SK-N-SH (cell line): ENCODE data around the gene TFF1. TPM values are rescaled to one million over a fixed set of nuclear protein-coding genes. Genes with fewer than 3 reads are reported as not detected.

Experiments used
- CTCF ChIA-PET: fragments of 300-600, 350-600 bp; formaldehyde crosslinking; extraction: SDS; loops from one replicate; lab custom pipeline; 2021; lab: Yijun Ruan, JAX
- POLR2A ChIA-PET: fragments of 350-600 bp; sonication (Branson Sonifier 250); formaldehyde crosslinking; extraction: SDS; loops from one replicate; lab custom pipeline; 2020; ENCODE audit warnings: antibody characterized with exemption, inconsistent platforms; lab: Yijun Ruan, JAX
- DNase-seq: peaks from one replicate; pipeline ENCODE4 v3.0.0; 2012
- H2AFZ ChIP-seq: fragments of 200-600 bp; sonication (generic); 2 replicates; pipeline ENCODE4 v1.8.1; 2016; ENCODE audit warnings: antibody characterized with exemption, mild to moderate bottlenecking, low read depth
- H3F3A ChIP-seq: fragments of 200-600 bp; sonication (generic); replicated peaks from 2 replicates; pipeline ENCODE3; 2016; ENCODE audit warnings: antibody characterized with exemption, mild to moderate bottlenecking; ENCODE audit not compliant: insufficient read depth
- H3K27ac ChIP-seq, 2 experiments: fragments of 200-500 bp in 1 of 2; fragments of 200-600 bp in 1 of 2; sonication (Bioruptor generic) in 1 of 2; sonication (generic), shearing (Covaris generic) in 1 of 2; 2 replicates each; pipeline versions ENCODE4 v1.5.1 to v1.6.1; 2014 to 2016; ENCODE audit warnings: low read depth in 2 of 2, inconsistent platforms in 1 of 2, low read length in 1 of 2, mild to moderate bottlenecking in 1 of 2, mixed read lengths in 1 of 2
- H3K27me3 ChIP-seq: fragments of 200-600 bp; sonication (generic), shearing (Covaris generic); 2 replicates; pipeline ENCODE4 v1.6.1; 2016; ENCODE audit warnings: mixed run types; ENCODE audit not compliant: insufficient read depth
- H3K36me3 ChIP-seq, 2 experiments: fragments of 200-500 bp in 1 of 2; fragments of 200-600 bp in 1 of 2; sonication (Bioruptor generic) in 1 of 2; sonication (generic) in 1 of 2; replicated peaks in 1 of 2; 2 replicates each; pipeline versions ENCODE3 to v1.5.1; 2014 to 2016; ENCODE audit warnings: low read length in 1 of 2, mild to moderate bottlenecking in 1 of 2; ENCODE audit not compliant: insufficient read depth in 2 of 2, control insufficient read depth in 1 of 2
- H3K4me1 ChIP-seq, 2 experiments: fragments of 200-500 bp in 1 of 2; fragments of 200-600 bp in 1 of 2; sonication (Bioruptor generic) in 1 of 2; sonication (generic), shearing (Covaris generic) in 1 of 2; 2 replicates each; pipeline versions ENCODE4 v1.5.1 to v1.6.1; 2014 to 2016; ENCODE audit warnings: low read depth in 1 of 2, low read length in 1 of 2, mixed run types in 1 of 2; ENCODE audit not compliant: insufficient read depth in 2 of 2, control insufficient read depth in 1 of 2
- H3K4me2 ChIP-seq: fragments of 200-600 bp; sonication (generic), shearing (Covaris generic); 2 replicates; pipeline ENCODE4 v1.6.1; 2017; ENCODE audit warnings: mixed run types
- H3K4me3 ChIP-seq, 2 experiments: fragments of 200-500 bp in 1 of 2; fragments of 200-600 bp in 1 of 2; sonication (Bioruptor generic) in 1 of 2; sonication (generic), shearing (Covaris generic) in 1 of 2; 2 replicates each; pipeline versions ENCODE4 v1.5.1 to v1.8.1; 2014 to 2016; ENCODE audit warnings: low read depth in 2 of 2, inconsistent platforms in 1 of 2, low read length in 1 of 2, mild to moderate bottlenecking in 1 of 2, mixed read lengths in 1 of 2, moderate library complexity in 1 of 2
- H3K79me2 ChIP-seq: fragments of 200-600 bp; sonication (generic); 2 replicates; pipeline ENCODE4 v1.8.1; 2017; ENCODE audit warnings: mild to moderate bottlenecking; ENCODE audit not compliant: insufficient read depth
- H3K9ac ChIP-seq: fragments of 200-600 bp; sonication (generic); 2 replicates; pipeline ENCODE4 v1.6.1; 2017; ENCODE audit warnings: mixed run types
- H3K9me2 ChIP-seq: fragments of 200-600 bp; sonication (generic); 2 replicates; pipeline ENCODE4 v1.6.1; 2017; ENCODE audit warnings: mixed run types
- H3K9me3 ChIP-seq: fragments of 200-600 bp; sonication (generic); 2 replicates; pipeline ENCODE4 v1.6.1; 2017; ENCODE audit warnings: mixed run types, mild to moderate bottlenecking, moderate library complexity
- H4K20me1 ChIP-seq: fragments of 200-600 bp; sonication (generic); 2 replicates; pipeline ENCODE4 v1.6.1; 2017; ENCODE audit warnings: mild to moderate bottlenecking, mixed run types; ENCODE audit not compliant: insufficient read depth
- ELF1 ChIP-seq: IDR thresholded peaks from 2 replicates; pipeline ENCODE4 v1.4.0; 2012
- MEF2A ChIP-seq: IDR thresholded peaks from 2 replicates; pipeline ENCODE4 v1.4.0; 2012; ENCODE audit warnings: low read depth, borderline replicate concordance
- NFIC ChIP-seq: IDR thresholded peaks from 2 replicates; pipeline ENCODE4 v1.4.0; 2012; ENCODE audit warnings: borderline replicate concordance
- NRF1 ChIP-seq: IDR thresholded peaks from 2 replicates; pipeline ENCODE4 v1.6.1; 2012; ENCODE audit warnings: low read depth, mild to moderate bottlenecking, low read length
- RAD21 ChIP-seq: IDR thresholded peaks from 2 replicates; pipeline ENCODE4 v1.6.1; 2012; ENCODE audit warnings: mild to moderate bottlenecking, low read length
- RFX5 ChIP-seq: IDR thresholded peaks from 2 replicates; pipeline ENCODE4 v1.6.1; 2012; ENCODE audit warnings: mild to moderate bottlenecking, improper control_type of control experiment, low read length
- SIN3A ChIP-seq: IDR thresholded peaks from 2 replicates; pipeline ENCODE4 v1.6.1; 2012; ENCODE audit warnings: low read depth, mild to moderate bottlenecking, low read length, moderate library complexity, borderline replicate concordance
- TEAD4 ChIP-seq: IDR thresholded peaks from 2 replicates; pipeline ENCODE4 v1.4.0; 2012; ENCODE audit warnings: mild to moderate bottlenecking, borderline replicate concordance; ENCODE audit not compliant: insufficient read depth
- WGBS: methylation state at CpG from one replicate; pipeline ENCODE4 v1.1.6; 2017; ENCODE audit warnings: low lambda C conversion rate; 5-methylcytosine and 5-hydroxymethylcytosine counted together
- polyA plus RNA-seq, 3 experiments: library from polyadenylated mRNA; depleted of rRNA; stranded (reverse); fragments of >200 nt; gene quantifications; 2 replicates each; pipeline ENCODE4 v1.2.3, GENCODE V29; 2012
- TF ChIP-seq, protein P1 (sequence below): fragments of 150-350 bp; IDR thresholded peaks from 2 replicates; pipeline ENCODE4 v1.6.1; 2016; ENCODE audit warnings: mild to moderate bottlenecking, low read depth, low read length
- TF ChIP-seq, protein P2 (sequence below): IDR thresholded peaks from 2 replicates; pipeline ENCODE4 v1.4.0; 2012; ENCODE audit warnings: low read depth, borderline replicate concordance
- TF ChIP-seq, protein P3 (sequence below): IDR thresholded peaks from 2 replicates; pipeline ENCODE4 v1.6.1; 2012; ENCODE audit warnings: mild to moderate bottlenecking, low read depth, low read length, moderate library complexity

TFF1 gene
- polyA plus RNA-seq, 1 of the 3 experiments (the other 2 are of a cell fraction): not detected

DNA sequence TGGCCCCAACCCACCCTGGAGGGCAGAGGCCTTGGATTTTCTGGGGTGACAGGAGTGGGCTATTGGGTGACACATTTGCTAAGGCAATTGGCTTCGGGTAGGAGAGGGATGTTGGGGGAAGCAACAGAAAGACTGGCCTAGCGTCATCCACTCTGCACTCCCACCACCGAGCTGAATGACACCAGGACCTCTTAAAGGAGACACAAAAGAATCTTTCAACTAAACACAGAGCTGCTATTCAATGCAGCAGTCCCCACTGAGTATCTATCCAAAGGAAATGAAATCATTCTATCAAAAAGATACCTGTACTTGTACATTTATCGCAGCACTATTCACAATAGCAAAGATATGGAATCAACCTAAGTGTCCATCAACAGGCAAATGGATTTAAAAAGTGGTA is 21.7 kb downstream of the TFF1 start (continued):
- TF ChIP-seq, protein P1, sequence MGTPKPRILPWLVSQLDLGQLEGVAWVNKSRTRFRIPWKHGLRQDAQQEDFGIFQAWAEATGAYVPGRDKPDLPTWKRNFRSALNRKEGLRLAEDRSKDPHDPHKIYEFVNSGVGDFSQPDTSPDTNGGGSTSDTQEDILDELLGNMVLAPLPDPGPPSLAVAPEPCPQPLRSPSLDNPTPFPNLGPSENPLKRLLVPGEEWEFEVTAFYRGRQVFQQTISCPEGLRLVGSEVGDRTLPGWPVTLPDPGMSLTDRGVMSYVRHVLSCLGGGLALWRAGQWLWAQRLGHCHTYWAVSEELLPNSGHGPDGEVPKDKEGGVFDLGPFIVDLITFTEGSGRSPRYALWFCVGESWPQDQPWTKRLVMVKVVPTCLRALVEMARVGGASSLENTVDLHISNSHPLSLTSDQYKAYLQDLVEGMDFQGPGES: no peak
- TF ChIP-seq NRF1 (no peak), RFX5 (no peak), TEAD4 (no peak), NFIC (no peak), ELF1 (no peak)
- TF ChIP-seq, protein P2, sequence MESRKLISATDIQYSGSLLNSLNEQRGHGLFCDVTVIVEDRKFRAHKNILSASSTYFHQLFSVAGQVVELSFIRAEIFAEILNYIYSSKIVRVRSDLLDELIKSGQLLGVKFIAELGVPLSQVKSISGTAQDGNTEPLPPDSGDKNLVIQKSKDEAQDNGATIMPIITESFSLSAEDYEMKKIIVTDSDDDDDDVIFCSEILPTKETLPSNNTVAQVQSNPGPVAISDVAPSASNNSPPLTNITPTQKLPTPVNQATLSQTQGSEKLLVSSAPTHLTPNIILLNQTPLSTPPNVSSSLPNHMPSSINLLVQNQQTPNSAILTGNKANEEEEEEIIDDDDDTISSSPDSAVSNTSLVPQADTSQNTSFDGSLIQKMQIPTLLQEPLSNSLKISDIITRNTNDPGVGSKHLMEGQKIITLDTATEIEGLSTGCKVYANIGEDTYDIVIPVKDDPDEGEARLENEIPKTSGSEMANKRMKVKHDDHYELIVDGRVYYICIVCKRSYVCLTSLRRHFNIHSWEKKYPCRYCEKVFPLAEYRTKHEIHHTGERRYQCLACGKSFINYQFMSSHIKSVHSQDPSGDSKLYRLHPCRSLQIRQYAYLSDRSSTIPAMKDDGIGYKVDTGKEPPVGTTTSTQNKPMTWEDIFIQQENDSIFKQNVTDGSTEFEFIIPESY: no peak

DNA sequence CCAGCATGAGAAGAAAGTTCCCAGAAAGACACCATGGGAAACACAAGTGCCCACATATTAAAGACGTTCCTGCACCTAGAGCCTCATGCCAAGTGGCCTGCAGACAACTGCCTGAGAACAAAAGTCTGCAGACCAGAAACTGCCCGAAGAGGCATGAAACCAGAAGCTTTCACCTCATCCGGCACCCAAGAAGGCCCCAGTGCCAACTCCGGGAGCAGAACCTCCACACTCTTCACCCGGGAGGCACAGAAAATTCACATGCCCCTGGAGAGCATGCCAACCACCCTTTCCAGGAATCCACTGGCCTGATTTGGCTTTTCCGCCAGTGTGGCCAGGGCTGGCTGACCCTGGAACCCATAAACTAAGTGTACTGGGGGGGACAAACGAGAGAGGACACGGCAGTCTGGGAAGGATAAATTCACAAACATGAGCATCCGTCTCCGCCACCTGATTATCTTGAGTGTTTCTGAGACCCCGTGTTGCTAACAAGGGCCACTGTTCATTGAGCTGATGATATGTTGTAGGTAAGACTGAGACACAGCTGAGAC is 22.3 kb downstream of the TFF1 start:
- TF ChIP-seq MEF2A (no peak), NFIC (no peak), RAD21 (no peak), SIN3A (no peak)
- TF ChIP-seq, protein P1: no peak
- TF ChIP-seq, protein P3, sequence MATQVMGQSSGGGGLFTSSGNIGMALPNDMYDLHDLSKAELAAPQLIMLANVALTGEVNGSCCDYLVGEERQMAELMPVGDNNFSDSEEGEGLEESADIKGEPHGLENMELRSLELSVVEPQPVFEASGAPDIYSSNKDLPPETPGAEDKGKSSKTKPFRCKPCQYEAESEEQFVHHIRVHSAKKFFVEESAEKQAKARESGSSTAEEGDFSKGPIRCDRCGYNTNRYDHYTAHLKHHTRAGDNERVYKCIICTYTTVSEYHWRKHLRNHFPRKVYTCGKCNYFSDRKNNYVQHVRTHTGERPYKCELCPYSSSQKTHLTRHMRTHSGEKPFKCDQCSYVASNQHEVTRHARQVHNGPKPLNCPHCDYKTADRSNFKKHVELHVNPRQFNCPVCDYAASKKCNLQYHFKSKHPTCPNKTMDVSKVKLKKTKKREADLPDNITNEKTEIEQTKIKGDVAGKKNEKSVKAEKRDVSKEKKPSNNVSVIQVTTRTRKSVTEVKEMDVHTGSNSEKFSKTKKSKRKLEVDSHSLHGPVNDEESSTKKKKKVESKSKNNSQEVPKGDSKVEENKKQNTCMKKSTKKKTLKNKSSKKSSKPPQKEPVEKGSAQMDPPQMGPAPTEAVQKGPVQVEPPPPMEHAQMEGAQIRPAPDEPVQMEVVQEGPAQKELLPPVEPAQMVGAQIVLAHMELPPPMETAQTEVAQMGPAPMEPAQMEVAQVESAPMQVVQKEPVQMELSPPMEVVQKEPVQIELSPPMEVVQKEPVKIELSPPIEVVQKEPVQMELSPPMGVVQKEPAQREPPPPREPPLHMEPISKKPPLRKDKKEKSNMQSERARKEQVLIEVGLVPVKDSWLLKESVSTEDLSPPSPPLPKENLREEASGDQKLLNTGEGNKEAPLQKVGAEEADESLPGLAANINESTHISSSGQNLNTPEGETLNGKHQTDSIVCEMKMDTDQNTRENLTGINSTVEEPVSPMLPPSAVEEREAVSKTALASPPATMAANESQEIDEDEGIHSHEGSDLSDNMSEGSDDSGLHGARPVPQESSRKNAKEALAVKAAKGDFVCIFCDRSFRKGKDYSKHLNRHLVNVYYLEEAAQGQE: no peak
- TF ChIP-seq, all 33 proteins: peak for 0
- Histone ChIP-seq H3K79me2 (no peaks in the 10 kb centered on the region), H3F3A (no peaks in the 10 kb centered on the region), H3K27ac (no peak overlapping the region), H3K4me2 (no peak overlapping the region), H4K20me1 (no peaks in the 10 kb centered on the region), H3K36me3 (no peaks in the 10 kb centered on the region), H3K27me3 (no peaks in the 10 kb centered on the region), H3K4me1 (no peaks in the 10 kb centered on the region), H3K9me2 (no peaks in the 10 kb centered on the region), H2AFZ (no peak overlapping the region), H3K4me3 (no peak overlapping the region), H3K9ac (no peak overlapping the region), H3K9me3 (no peaks in the 10 kb centered on the region)
- 66% methylated on average over 11 of the region's 11 CpGs for WGBS
- POLR2A ChIA-PET: no interaction called here
- CTCF ChIA-PET: no interaction called here
- no peak for DNase-seq
